ENCODE results near the gene KRT83.

DNA sequence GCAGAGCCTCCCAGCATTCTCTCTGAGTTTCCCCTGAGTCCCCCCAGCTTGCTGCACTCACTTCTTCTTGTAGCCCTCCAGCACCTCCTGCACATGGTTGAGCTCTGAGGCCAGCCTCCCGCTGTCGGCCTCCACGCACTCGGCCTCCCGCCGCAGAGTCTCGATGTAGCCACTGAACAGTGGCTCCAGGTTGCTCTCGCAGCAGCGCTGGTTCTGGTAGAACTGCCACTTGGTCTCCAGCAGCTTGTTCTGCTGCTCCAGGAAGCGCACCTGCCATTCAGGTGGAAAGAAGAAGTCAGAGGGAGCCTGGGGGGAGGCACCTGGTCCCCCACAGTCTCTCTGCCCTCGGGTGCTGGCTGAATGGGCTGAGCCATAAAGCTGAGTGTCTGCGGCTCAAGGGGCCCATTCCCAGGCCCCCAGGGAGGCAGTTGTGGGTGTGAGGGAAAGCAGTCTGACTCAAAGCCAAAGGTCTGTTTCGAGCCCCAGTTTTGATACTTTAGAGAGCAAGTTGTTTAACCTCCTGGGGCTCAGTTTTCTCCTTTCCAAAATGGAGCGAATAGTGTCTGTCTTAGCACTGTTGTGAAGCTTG lies 43.8 kb upstream of the KRT83 start:
- TF ChIP-seq CEBPB (IDR thresholded peaks at IDR 0.05) (no peak), EP300 (IDR thresholded peaks at IDR 0.05) (no peak), POLR2A (IDR thresholded peaks at IDR 0.05; ENCODE audit: low read length) (no peak), MAFK (IDR thresholded peaks at IDR 0.05; ENCODE audit: partially characterized antibody) (no peak), POLR2AphosphoS2 (conservative IDR thresholded peaks at IDR 0.05; ENCODE audit: low read length) (no peak)
- TF ChIP-seq, protein P1, sequence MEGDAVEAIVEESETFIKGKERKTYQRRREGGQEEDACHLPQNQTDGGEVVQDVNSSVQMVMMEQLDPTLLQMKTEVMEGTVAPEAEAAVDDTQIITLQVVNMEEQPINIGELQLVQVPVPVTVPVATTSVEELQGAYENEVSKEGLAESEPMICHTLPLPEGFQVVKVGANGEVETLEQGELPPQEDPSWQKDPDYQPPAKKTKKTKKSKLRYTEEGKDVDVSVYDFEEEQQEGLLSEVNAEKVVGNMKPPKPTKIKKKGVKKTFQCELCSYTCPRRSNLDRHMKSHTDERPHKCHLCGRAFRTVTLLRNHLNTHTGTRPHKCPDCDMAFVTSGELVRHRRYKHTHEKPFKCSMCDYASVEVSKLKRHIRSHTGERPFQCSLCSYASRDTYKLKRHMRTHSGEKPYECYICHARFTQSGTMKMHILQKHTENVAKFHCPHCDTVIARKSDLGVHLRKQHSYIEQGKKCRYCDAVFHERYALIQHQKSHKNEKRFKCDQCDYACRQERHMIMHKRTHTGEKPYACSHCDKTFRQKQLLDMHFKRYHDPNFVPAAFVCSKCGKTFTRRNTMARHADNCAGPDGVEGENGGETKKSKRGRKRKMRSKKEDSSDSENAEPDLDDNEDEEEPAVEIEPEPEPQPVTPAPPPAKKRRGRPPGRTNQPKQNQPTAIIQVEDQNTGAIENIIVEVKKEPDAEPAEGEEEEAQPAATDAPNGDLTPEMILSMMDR (IDR thresholded peaks at IDR 0.05): no peak
- TF ChIP-seq, protein P2, sequence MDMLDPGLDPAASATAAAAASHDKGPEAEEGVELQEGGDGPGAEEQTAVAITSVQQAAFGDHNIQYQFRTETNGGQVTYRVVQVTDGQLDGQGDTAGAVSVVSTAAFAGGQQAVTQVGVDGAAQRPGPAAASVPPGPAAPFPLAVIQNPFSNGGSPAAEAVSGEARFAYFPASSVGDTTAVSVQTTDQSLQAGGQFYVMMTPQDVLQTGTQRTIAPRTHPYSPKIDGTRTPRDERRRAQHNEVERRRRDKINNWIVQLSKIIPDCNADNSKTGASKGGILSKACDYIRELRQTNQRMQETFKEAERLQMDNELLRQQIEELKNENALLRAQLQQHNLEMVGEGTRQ (IDR thresholded peaks at IDR 0.05): no peak
